OCI-LY1 (cell line): Measurements from ENCODE around the gene STK11IP.

Source experiments
- CTCF ChIP-seq: fragments of 200-600 bp; sonication (generic), shearing (Covaris generic); IDR thresholded peaks from 2 replicates; pipeline ENCODE4 v1.5.1; 2017; ENCODE audit warnings: mild to moderate bottlenecking, antibody characterized with exemption, low read length, moderate library complexity, mixed read lengths
- EZH2 ChIP-seq: fragments of 200-600 bp; sonication (generic), shearing (Covaris generic); IDR thresholded peaks from 2 replicates; pipeline ENCODE4 v1.8.0; 2017; ENCODE audit warnings: borderline replicate concordance, mixed run types, mild to moderate bottlenecking, antibody characterized with exemption, low read length, moderate library complexity, mixed read lengths

GRCh38 chr2:219607931-219608330, 10.3 kb downstream of the STK11IP start:
- TF ChIP-seq CTCF, result no peak
- TF ChIP-seq EZH2, result no peak
